ENCODE data around the gene S100A14. TPM values are rescaled to one million over a fixed set of nuclear protein-coding genes. Genes with fewer than 3 reads are reported as not detected.

Gene S100A14
- total and polyA plus RNA-seq, 2 of the 13 experiments (the other 11 are each of a cell fraction or from before 2014, with no cell fraction given): 1.4 to 7.7 TPM

DNA sequence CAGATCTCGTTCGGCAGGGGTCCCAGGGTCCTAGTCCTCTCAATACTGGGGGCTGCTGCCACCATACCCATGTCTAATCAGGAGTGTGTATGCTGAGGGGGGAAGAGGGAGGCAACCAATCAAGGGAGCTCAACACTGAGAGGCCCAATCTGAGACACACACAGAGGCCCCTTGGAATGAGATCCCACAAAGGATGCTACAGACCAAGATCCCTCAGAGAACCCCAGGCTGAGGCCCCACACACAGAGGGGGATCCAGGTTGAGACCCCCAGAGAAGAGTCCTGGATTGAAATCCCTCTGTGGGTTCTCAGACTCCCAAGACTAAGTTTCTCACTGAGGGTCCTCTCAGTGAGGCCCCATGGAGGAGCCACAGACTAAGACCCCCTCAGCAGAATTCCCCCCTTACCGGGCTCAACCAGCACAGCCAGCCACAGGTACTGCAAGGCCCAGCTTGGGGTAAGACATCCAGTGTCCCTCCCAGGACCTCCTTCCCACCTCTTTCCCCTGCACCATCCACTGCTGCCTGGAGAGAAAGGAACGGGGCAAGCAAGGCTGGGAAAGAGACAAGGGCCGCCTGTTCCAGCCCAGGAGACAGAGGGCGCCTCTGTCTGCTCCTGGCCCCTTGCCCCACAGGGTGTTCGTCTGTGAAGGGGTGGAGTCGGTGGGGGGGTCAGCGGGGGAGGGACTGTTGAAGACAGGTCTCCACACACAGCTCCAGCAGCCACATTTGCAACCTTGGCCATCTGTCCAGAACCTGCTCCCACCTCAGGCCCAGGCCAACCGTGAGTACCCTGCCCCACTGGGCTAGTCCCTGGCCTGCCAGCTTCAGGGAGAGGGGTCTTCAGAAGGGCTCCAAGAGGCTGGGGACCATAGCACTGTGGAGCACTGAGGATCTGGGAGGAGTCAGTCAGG, 11.8 kb upstream of the S100A14 start, which contains the start of gene S100A1 (continued):
- TF ChIP-seq, protein P1, sequence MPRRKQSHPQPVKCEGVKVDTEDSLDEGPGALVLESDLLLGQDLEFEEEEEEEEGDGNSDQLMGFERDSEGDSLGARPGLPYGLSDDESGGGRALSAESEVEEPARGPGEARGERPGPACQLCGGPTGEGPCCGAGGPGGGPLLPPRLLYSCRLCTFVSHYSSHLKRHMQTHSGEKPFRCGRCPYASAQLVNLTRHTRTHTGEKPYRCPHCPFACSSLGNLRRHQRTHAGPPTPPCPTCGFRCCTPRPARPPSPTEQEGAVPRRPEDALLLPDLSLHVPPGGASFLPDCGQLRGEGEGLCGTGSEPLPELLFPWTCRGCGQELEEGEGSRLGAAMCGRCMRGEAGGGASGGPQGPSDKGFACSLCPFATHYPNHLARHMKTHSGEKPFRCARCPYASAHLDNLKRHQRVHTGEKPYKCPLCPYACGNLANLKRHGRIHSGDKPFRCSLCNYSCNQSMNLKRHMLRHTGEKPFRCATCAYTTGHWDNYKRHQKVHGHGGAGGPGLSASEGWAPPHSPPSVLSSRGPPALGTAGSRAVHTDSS (CRISPR knock-in tag; conservative IDR thresholded peaks at IDR 0.05): no peak
- TF ChIP-seq, protein P2, sequence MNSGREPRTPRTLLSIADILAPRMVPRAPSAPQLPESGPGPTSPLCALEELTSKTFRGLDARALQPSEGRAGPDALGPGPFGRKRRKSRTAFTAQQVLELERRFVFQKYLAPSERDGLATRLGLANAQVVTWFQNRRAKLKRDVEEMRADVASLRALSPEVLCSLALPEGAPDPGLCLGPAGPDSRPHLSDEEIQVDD (CRISPR knock-in tag; IDR thresholded peaks at IDR 0.05; ENCODE audit: borderline replicate concordance): no peak
- TF ChIP-seq NFYB (CRISPR knock-in tag; IDR thresholded peaks at IDR 0.05) (no peak), ZKSCAN5 (CRISPR knock-in tag; IDR thresholded peaks at IDR 0.05) (no peak), ZNF180 (CRISPR knock-in tag; IDR thresholded peaks at IDR 0.05; ENCODE audit: borderline replicate concordance, low read depth) (no peak), BCL6 (CRISPR knock-in tag; IDR thresholded peaks at IDR 0.05) (no peak), REL (CRISPR knock-in tag; conservative IDR thresholded peaks at IDR 0.05) (no peak), EP300 (IDR thresholded peaks at IDR 0.05; ENCODE audit: low read depth in 2 of 2, low read length in 2 of 2) (0 out of 4 replicates have a peak, but pooled peaks of 1 of the 2 experiments have one; percentile 18), EP300 (CRISPR knock-in tag; IDR thresholded peaks at IDR 0.05; ENCODE audit: borderline replicate concordance) (no peak), ZNF550 (CRISPR knock-in tag; IDR thresholded peaks at IDR 0.05; ENCODE audit: borderline replicate concordance) (no peak), HNRNPUL1 (IDR thresholded peaks at IDR 0.05; ENCODE audit: low read depth, low read length) (no peak), ZNF543 (CRISPR knock-in tag; IDR thresholded peaks at IDR 0.05) (no peak), MAFG (CRISPR knock-in tag; IDR thresholded peaks at IDR 0.05) (no peak)
- TF ChIP-seq, protein P3, sequence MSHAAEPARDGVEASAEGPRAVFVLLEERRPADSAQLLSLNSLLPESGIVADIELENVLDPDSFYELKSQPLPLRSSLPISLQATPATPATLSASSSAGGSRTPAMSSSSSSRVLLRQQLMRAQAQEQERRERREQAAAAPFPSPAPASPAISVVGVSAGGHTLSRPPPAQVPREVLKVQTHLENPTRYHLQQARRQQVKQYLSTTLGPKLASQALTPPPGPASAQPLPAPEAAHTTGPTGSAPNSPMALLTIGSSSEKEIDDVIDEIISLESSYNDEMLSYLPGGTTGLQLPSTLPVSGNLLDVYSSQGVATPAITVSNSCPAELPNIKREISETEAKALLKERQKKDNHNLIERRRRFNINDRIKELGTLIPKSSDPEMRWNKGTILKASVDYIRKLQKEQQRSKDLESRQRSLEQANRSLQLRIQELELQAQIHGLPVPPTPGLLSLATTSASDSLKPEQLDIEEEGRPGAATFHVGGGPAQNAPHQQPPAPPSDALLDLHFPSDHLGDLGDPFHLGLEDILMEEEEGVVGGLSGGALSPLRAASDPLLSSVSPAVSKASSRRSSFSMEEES (CRISPR knock-in tag; IDR thresholded peaks at IDR 0.05): no peak
- TF ChIP-seq, protein P4, sequence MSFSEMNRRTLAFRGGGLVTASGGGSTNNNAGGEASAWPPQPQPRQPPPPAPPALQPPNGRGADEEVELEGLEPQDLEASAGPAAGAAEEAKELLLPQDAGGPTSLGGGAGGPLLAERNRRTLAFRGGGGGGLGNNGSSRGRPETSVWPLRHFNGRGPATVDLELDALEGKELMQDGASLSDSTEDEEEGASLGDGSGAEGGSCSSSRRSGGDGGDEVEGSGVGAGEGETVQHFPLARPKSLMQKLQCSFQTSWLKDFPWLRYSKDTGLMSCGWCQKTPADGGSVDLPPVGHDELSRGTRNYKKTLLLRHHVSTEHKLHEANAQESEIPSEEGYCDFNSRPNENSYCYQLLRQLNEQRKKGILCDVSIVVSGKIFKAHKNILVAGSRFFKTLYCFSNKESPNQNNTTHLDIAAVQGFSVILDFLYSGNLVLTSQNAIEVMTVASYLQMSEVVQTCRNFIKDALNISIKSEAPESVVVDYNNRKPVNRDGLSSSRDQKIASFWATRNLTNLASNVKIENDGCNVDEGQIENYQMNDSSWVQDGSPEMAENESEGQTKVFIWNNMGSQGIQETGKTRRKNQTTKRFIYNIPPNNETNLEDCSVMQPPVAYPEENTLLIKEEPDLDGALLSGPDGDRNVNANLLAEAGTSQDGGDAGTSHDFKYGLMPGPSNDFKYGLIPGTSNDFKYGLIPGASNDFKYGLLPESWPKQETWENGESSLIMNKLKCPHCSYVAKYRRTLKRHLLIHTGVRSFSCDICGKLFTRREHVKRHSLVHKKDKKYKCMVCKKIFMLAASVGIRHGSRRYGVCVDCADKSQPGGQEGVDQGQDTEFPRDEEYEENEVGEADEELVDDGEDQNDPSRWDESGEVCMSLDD (CRISPR knock-in tag; IDR thresholded peaks at IDR 0.05; ENCODE audit: borderline replicate concordance): no peak
- TF ChIP-seq, protein P5, sequence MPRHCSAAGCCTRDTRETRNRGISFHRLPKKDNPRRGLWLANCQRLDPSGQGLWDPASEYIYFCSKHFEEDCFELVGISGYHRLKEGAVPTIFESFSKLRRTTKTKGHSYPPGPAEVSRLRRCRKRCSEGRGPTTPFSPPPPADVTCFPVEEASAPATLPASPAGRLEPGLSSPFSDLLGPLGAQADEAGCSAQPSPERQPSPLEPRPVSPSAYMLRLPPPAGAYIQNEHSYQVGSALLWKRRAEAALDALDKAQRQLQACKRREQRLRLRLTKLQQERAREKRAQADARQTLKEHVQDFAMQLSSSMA (CRISPR knock-in tag; IDR thresholded peaks at IDR 0.05): no peak; the same call in 1 of the 2 replicates
- TF ChIP-seq, protein P6, sequence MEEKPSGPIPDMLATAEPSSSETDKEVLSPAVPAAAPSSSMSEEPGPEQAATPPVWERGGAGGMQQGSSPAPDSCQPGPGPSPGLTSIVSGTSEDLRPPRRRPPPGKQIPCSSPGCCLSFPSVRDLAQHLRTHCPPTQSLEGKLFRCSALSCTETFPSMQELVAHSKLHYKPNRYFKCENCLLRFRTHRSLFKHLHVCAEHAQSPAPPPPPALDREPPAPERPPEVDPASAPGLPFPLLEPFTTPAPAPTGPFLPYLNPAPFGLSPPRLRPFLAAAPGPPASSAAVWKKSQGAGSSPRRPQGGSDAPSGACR (CRISPR knock-in tag; IDR thresholded peaks at IDR 0.05): peak; percentile 50; the same call in 1 of the 2 replicates
- TF ChIP-seq, protein P7, sequence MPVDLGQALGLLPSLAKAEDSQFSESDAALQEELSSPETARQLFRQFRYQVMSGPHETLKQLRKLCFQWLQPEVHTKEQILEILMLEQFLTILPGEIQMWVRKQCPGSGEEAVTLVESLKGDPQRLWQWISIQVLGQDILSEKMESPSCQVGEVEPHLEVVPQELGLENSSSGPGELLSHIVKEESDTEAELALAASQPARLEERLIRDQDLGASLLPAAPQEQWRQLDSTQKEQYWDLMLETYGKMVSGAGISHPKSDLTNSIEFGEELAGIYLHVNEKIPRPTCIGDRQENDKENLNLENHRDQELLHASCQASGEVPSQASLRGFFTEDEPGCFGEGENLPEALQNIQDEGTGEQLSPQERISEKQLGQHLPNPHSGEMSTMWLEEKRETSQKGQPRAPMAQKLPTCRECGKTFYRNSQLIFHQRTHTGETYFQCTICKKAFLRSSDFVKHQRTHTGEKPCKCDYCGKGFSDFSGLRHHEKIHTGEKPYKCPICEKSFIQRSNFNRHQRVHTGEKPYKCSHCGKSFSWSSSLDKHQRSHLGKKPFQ (CRISPR knock-in tag; IDR thresholded peaks at IDR 0.05; ENCODE audit: insufficient replicate concordance): no peak

Measured in HepG2 (cell line).